OCI-LY1 (cell line): ENCODE results near the gene SCLT1.
"Not testable (repeated sequence)": the region's sequence is repeated elsewhere in the genome, so short reads cannot be mapped to it uniquely, and the experiment has no call there.

Experiments used
- H2AFZ ChIP-seq: fragments of 200-600 bp; sonication (generic), shearing (Covaris generic); 2 replicates; pipeline ENCODE4 v1.6.0; 2014; ENCODE audit warnings: antibody characterized with exemption, mild to moderate bottlenecking, low read length
- H3F3A ChIP-seq: fragments of 200-600 bp; sonication (generic), shearing (Covaris generic); 2 replicates; pipeline ENCODE4 v1.6.0; 2014; ENCODE audit warnings: mild to moderate bottlenecking, antibody characterized with exemption, low read length, moderate library complexity; ENCODE audit not compliant: insufficient read depth
- H3K27ac ChIP-seq: fragments of 200-600 bp; sonication (generic); 2 replicates; pipeline ENCODE4 v1.5.1; 2014; ENCODE audit warnings: low read length, mixed run types, mild to moderate bottlenecking, low read depth; ENCODE audit not compliant: poor library complexity, severe bottlenecking
- H3K27me3 ChIP-seq: fragments of 200-600 bp; sonication (generic); 2 replicates; pipeline ENCODE4 v1.6.0; 2014; ENCODE audit warnings: antibody characterized with exemption, mild to moderate bottlenecking, low read length, moderate library complexity; ENCODE audit not compliant: insufficient read depth
- H3K36me3 ChIP-seq: fragments of 200-600 bp; sonication (generic); 2 replicates; pipeline ENCODE4 v1.6.1; 2014; ENCODE audit warnings: mild to moderate bottlenecking, antibody characterized with exemption, low read length, moderate library complexity, mixed read lengths; ENCODE audit not compliant: insufficient read depth
- H3K4me1 ChIP-seq: fragments of 200-600 bp; sonication (generic); 2 replicates; pipeline ENCODE4 v1.5.1; 2014; ENCODE audit warnings: mild to moderate bottlenecking, low read length, moderate library complexity; ENCODE audit not compliant: insufficient read depth, severe bottlenecking
- H3K4me2 ChIP-seq: fragments of 200-600 bp; sonication (generic), shearing (Covaris generic); 2 replicates; pipeline ENCODE4 v1.6.1; 2014; ENCODE audit warnings: low read length
- H3K4me3 ChIP-seq: fragments of 200-600 bp; sonication (generic); 2 replicates; pipeline ENCODE4 v1.5.1; 2014; ENCODE audit warnings: low read length, low read depth, mild to moderate bottlenecking, mixed read lengths; ENCODE audit not compliant: poor library complexity, severe bottlenecking
- H3K79me2 ChIP-seq: fragments of 200-600 bp; shearing (Covaris generic); 2 replicates; pipeline ENCODE4 v1.6.1; 2016; ENCODE audit warnings: mixed run types, low read length, mixed read lengths; ENCODE audit not compliant: insufficient read depth
- H3K9ac ChIP-seq: fragments of 200-600 bp; sonication (generic), shearing (Covaris generic); 2 replicates; pipeline ENCODE4 v1.6.1; 2014; ENCODE audit warnings: mild to moderate bottlenecking, low read length, mixed read lengths
- H3K9me2 ChIP-seq: fragments of 200-600 bp; sonication (generic), shearing (Covaris generic); 2 replicates; pipeline ENCODE4 v1.6.1; 2014; ENCODE audit warnings: low read depth, mild to moderate bottlenecking, low read length, mixed read lengths
- H3K9me3 ChIP-seq: fragments of 200-600 bp; shearing (Covaris generic); 2 replicates; pipeline ENCODE4 v1.6.1; 2014; ENCODE audit warnings: low read length, mixed read lengths
- H4K20me1 ChIP-seq: fragments of 200-600 bp; sonication (generic), shearing (Covaris generic); 2 replicates; pipeline ENCODE4 v1.6.0; 2016; ENCODE audit warnings: mild to moderate bottlenecking, low read length; ENCODE audit not compliant: insufficient read depth
- EZH2 ChIP-seq: fragments of 200-600 bp; sonication (generic), shearing (Covaris generic); IDR thresholded peaks from 2 replicates; pipeline ENCODE4 v1.8.0; 2017; ENCODE audit warnings: borderline replicate concordance, mixed run types, mild to moderate bottlenecking, antibody characterized with exemption, low read length, moderate library complexity, mixed read lengths
- TF ChIP-seq, protein P1 (sequence below): fragments of 200-600 bp; sonication (generic), shearing (Covaris generic); IDR thresholded peaks from 2 replicates; pipeline ENCODE4 v1.5.1; 2017; ENCODE audit warnings: mild to moderate bottlenecking, antibody characterized with exemption, low read length, moderate library complexity, mixed read lengths

The SCLT1 gene

DNA sequence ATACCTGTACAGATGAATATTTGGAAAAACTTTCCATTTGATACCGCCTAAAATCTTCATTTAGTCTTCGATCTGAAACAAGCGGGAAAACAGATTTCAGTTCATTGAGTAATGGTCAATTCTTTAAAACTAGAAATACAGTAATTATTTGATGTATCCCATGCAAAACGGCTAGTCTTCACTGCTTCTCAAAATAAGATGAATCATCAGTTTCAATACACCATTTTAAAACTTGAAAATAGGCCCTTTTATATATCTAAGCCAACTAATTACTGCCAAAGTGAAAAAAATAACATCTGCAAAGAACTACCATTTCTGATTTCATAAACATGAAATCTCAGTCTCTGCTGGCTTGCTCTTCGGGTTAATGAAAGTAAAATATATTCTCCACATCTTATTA lies 11.0 kb downstream of the SCLT1 start:
- no peaks in the 10 kb centered on the region for H3F3A ChIP-seq
- no peak overlapping the region for H3K4me3 ChIP-seq
- H3K4me2 ChIP-seq = no peak overlapping the region
- TF ChIP-seq, protein P1, sequence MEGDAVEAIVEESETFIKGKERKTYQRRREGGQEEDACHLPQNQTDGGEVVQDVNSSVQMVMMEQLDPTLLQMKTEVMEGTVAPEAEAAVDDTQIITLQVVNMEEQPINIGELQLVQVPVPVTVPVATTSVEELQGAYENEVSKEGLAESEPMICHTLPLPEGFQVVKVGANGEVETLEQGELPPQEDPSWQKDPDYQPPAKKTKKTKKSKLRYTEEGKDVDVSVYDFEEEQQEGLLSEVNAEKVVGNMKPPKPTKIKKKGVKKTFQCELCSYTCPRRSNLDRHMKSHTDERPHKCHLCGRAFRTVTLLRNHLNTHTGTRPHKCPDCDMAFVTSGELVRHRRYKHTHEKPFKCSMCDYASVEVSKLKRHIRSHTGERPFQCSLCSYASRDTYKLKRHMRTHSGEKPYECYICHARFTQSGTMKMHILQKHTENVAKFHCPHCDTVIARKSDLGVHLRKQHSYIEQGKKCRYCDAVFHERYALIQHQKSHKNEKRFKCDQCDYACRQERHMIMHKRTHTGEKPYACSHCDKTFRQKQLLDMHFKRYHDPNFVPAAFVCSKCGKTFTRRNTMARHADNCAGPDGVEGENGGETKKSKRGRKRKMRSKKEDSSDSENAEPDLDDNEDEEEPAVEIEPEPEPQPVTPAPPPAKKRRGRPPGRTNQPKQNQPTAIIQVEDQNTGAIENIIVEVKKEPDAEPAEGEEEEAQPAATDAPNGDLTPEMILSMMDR = no peak
- no peak for TF ChIP-seq EZH2
- H2AFZ ChIP-seq = no peak overlapping the region
- H3K9me2 ChIP-seq = no peaks in the 10 kb centered on the region
- no peaks in the 10 kb centered on the region for H4K20me1 ChIP-seq
- H3K9me3 ChIP-seq = peaks cover 11% of the 10 kb centered on the region; the same call in 1 of the 2 replicates
- peaks cover 55% of the 10 kb centered on the region for H3K36me3 ChIP-seq
- H3K27me3 ChIP-seq = no peaks in the 10 kb centered on the region
- no peak overlapping the region for H3K9ac ChIP-seq
- H3K27ac ChIP-seq = no peak overlapping the region
- no peaks in the 10 kb centered on the region for H3K4me1 ChIP-seq
- H3K79me2 ChIP-seq = peaks cover 44% of the 10 kb centered on the region

DNA sequence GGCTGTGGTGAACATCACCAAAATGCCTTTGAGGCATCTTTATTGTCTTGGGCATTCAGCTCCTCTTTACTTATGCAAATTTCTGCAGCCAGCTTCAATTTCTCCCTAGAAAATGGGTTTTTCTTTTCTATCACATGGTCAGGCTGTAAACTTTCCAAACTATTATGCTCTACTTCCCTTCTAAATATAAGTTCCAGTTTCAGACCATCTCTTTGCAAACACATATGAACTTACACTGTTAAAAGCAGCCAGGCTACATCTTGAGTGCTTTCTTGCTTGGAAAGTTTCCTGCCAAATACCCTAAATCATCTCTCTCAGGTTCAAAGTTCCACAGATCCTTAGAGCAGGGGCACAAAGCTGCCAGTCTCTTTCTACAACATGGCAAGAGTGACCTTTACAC lies 13.2 kb downstream of the SCLT1 start:
- peaks cover 11% of the 10 kb centered on the region; the same call in 1 of the 2 replicates for H3K9me3 ChIP-seq
- H3K4me2 ChIP-seq = no peak overlapping the region
- no peak overlapping the region for H3K9ac ChIP-seq
- H3K4me3 ChIP-seq = no peak overlapping the region
- no peaks in the 10 kb centered on the region for H4K20me1 ChIP-seq
- H3K27me3 ChIP-seq = no peaks in the 10 kb centered on the region
- no peak overlapping the region for H3K27ac ChIP-seq
- peaks cover 23% of the 10 kb centered on the region for H3K79me2 ChIP-seq
- H3F3A ChIP-seq = no peaks in the 10 kb centered on the region
- H3K9me2 ChIP-seq = no peaks in the 10 kb centered on the region
- H3K4me1 ChIP-seq = no peaks in the 10 kb centered on the region
- H3K36me3 ChIP-seq = peaks cover 54% of the 10 kb centered on the region
- H2AFZ ChIP-seq = no peak overlapping the region
- no peak for TF ChIP-seq EZH2
- TF ChIP-seq, protein P1 = no peak

DNA sequence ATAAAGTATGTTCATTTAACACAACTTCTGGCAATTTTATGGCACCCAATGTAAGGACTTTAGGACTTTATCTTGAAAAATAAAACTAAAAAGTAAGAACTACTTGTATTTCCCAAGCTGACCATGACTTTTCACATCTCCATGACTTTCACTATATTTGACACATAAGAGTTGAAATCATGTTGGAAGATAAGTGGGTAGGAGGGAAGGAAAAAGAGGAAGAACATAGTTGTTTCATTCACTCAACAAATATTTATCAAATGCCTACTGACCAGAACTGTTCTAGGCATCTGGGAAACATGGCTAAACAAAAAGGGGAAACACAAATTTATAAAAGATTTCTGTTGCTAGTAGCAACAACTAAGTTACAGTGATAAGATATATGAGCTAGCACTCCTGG lies 16.0 kb downstream of the SCLT1 start:
- Histone ChIP-seq H3K9ac (no peak overlapping the region), H3K79me2 (0 out of 2 replicates have a peak, but pooled peaks cover 1% of the 10 kb centered on the region), H3K4me1 (no peaks in the 10 kb centered on the region), H3K4me2 (no peak overlapping the region), H3K27ac (no peak overlapping the region), H3K36me3 (peaks cover 73% of the 10 kb centered on the region), H3K9me2 (no peaks in the 10 kb centered on the region), H3F3A (no peaks in the 10 kb centered on the region), H3K9me3 (peaks cover 10% of the 10 kb centered on the region; the same call in 1 of the 2 replicates), H2AFZ (no peak overlapping the region), H3K27me3 (no peaks in the 10 kb centered on the region), H3K4me3 (no peak overlapping the region), H4K20me1 (no peaks in the 10 kb centered on the region)
- TF ChIP-seq EZH2 = no peak
- TF ChIP-seq, protein P1 = no peak

DNA sequence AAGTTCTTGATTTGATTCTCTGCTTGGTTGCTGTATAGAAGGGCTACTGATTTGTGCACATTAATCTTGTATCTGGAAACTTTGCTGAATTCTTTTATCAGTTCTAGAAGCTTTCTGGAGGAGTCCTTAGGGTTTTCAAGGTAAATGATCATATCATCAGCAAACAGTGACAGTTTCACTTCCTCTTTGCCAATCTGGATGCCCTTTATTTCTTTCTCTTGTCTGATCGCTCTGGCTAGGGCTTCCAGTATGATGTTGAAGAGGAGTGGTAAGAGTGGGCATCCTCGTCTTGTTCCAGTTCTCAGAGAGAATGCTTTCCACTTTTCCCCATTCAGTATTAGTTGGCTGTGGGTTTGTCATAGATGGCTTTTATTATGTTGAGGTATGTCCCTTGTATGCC lies 23.8 kb downstream of the SCLT1 start:
- not testable (repeated sequence) for H3F3A ChIP-seq, H3K9ac ChIP-seq, H3K4me3 ChIP-seq, H3K9me3 ChIP-seq, H3K9me2 ChIP-seq, H2AFZ ChIP-seq, H3K79me2 ChIP-seq, H3K4me1 ChIP-seq, H3K27me3 ChIP-seq, H4K20me1 ChIP-seq, H3K4me2 ChIP-seq, H3K27ac ChIP-seq
- peaks cover 21% of the 10 kb centered on the region for H3K36me3 ChIP-seq
